Uterus (tissue), 4 donors: ENCODE data around the gene MRGPRF. TPM values are rescaled to one million over a fixed set of nuclear protein-coding genes. Genes with fewer than 3 reads are reported as not detected.

Source experiments
- DNase-seq, 2 donors: peaks; one replicate each; pipeline ENCODE4 v3.0.0-alpha.2; 2019 to 2020
- H3K27ac ChIP-seq, 2 donors: fragments of 200-600 bp; sonication (generic); 1 replicate in 1 of 2; 2 replicates in 1 of 2; pipeline ENCODE4 v1.5.1; 2016 to 2018
- H3K27me3 ChIP-seq, 2 donors: fragments of 200-600 bp; sonication (generic); one replicate each; pipeline ENCODE4 v1.5.1; 2018 to 2019; ENCODE audit warnings: control low read depth in 1 of 2
- H3K36me3 ChIP-seq, 2 donors: fragments of 200-600 bp; sonication (generic); one replicate each; pipeline ENCODE4 v1.5.1; 2019; ENCODE audit warnings: control low read depth in 1 of 2
- H3K4me1 ChIP-seq, 2 donors: fragments of 200-600 bp; sonication (generic); one replicate each; pipeline ENCODE4 v1.5.1; 2018 to 2019; ENCODE audit warnings: control low read depth in 1 of 2
- H3K4me3 ChIP-seq, 2 donors: fragments of 200-600 bp; sonication (generic); 1 replicate in 1 of 2; 2 replicates in 1 of 2; pipeline ENCODE4 v1.5.1; 2018 to 2019; ENCODE audit warnings: mild to moderate bottlenecking in 1 of 2
- H3K9me3 ChIP-seq, 2 donors: fragments of 200-600 bp; sonication (generic); one replicate each; pipeline ENCODE4 v1.5.1; 2019; ENCODE audit warnings: control low read depth in 1 of 2
- POLR2A ChIP-seq, 2 donors: fragments of 450-650 bp; IDR thresholded peaks; one replicate each; pipeline ENCODE4 v1.6.1; 2016; ENCODE audit warnings: antibody characterized with exemption in 2 of 2, mild to moderate bottlenecking in 1 of 2, moderate library complexity in 1 of 2
- intact Hi-C: fragments of 100-400 bp; cut with DNase I; formaldehyde crosslinking; loops from one replicate; pipeline ENCODE4 v1.15.1; 2023; ENCODE audit warnings: low total_unique reads
- total RNA-seq, 4 donors: library from RNA; depleted of rRNA in 3 of 4; stranded (reverse); fragments of >200 nt in 3 of 4; gene quantifications; one replicate each; pipeline versions ENCODE4 v1.1.0 to v1.2.4, GENCODE V29; 2014 to 2023
- TF ChIP-seq, protein P1 (sequence below), 4 experiments: fragments of 200-600 bp in 2 of 4; fragments of 450-650 bp in 2 of 4; sonication (generic) in 2 of 4; IDR thresholded peaks; one replicate each; pipeline ENCODE4 v1.5.1; 2016 to 2019; ENCODE audit warnings: antibody characterized with exemption in 4 of 4, mild to moderate bottlenecking in 2 of 4, moderate library complexity in 1 of 4
- donor health status: DM: yes; HTN: yes; CAD: no.

The MRGPRF gene
- total RNA-seq, 4 donors from 2014 or later = 52.6 to 173 (median 75.0) TPM

- intact Hi-C loops = no loop called here
- Histone ChIP-seq H3K9me3 (no peaks in the 10 kb centered on the region), H3K4me3 (no peak overlapping the region), H3K36me3 (no peaks in the 10 kb centered on the region), H3K4me1 (peaks cover 20 to 42% of the 10 kb centered on the region in 2 donors), H3K27ac (peak overlapping the region; percentile 84 to 99), H3K27me3 (no peaks in the 10 kb centered on the region)
- peak in 1 of 2 donors; percentile 14 for DNase-seq
- no peak for TF ChIP-seq POLR2A (IDR thresholded peaks at IDR 0.05)
- TF ChIP-seq, protein P1, sequence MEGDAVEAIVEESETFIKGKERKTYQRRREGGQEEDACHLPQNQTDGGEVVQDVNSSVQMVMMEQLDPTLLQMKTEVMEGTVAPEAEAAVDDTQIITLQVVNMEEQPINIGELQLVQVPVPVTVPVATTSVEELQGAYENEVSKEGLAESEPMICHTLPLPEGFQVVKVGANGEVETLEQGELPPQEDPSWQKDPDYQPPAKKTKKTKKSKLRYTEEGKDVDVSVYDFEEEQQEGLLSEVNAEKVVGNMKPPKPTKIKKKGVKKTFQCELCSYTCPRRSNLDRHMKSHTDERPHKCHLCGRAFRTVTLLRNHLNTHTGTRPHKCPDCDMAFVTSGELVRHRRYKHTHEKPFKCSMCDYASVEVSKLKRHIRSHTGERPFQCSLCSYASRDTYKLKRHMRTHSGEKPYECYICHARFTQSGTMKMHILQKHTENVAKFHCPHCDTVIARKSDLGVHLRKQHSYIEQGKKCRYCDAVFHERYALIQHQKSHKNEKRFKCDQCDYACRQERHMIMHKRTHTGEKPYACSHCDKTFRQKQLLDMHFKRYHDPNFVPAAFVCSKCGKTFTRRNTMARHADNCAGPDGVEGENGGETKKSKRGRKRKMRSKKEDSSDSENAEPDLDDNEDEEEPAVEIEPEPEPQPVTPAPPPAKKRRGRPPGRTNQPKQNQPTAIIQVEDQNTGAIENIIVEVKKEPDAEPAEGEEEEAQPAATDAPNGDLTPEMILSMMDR (IDR thresholded peaks at IDR 0.05) = no peak
Measured at GRCh38 chr11:69003301-69003865, 9.7 kb downstream of the MRGPRF start.

DNA sequence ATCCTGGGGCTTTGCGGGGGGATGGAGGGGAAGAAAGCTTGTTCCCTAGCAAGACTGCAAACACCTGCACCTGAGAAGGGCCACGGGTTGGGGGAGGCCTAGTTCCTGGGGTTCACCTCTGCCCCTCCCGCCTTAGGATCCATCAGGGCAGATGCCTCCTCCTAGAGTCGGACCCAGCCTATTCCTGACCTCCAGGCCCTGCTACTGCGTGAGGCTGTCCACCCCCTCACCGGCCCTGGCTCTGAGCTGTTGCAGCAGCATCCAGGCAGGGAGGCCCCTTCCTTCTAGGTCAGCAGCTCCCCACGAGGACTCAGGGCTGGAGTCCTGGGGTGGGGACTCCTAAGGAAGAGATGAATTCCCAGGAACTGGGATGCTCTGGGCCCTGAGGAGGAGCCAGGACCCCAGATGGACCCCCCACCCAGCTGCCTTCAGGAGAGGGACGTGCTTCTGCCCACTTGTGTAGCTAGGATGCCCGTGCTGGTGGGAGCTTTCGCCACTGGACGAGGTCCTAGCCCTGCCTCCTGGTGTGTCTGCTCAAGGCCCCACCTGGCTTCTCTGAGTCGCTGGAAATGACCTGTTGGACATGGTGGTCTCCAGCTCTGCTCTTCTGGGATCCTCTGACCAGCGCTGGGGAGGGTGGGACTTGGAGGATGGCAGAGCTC, 10.3 kb downstream of the MRGPRF start:
- Histone ChIP-seq H3K27ac (peak overlapping the region; percentile 84 to 99), H3K4me1 (peaks cover 20 to 38% of the 10 kb centered on the region in 2 donors), H3K9me3 (no peaks in the 10 kb centered on the region), H3K27me3 (no peaks in the 10 kb centered on the region), H3K36me3 (no peaks in the 10 kb centered on the region), H3K4me3 (no peak overlapping the region)
- peak; percentile 32 for DNase-seq
- peak in 1 of 2 donors; percentile 23 for TF ChIP-seq POLR2A (IDR thresholded peaks at IDR 0.05)
- TF ChIP-seq, protein P1 (IDR thresholded peaks at IDR 0.05) = no peak
- intact Hi-C loops = no loop called here

- no peaks in the 10 kb centered on the region for H3K9me3 ChIP-seq
- H3K27ac ChIP-seq = peak overlapping the region; percentile 84 to 99
- DNase-seq = peak in 1 of 2 donors; percentile 58
- intact Hi-C loops = no loop called here
- no peaks in the 10 kb centered on the region for H3K36me3 ChIP-seq
- peaks cover 20 to 32% of the 10 kb centered on the region in 2 donors for H3K4me1 ChIP-seq
- no peaks in the 10 kb centered on the region for H3K27me3 ChIP-seq
- H3K4me3 ChIP-seq = no peak overlapping the region
- no peak for TF ChIP-seq POLR2A (IDR thresholded peaks at IDR 0.05)
- TF ChIP-seq, protein P1 (IDR thresholded peaks at IDR 0.05) = no peak
Measured at GRCh38 chr11:69002110-69002569, 10.9 kb downstream of the MRGPRF start.

GRCh38 chr11:69001243-69002081, 11.6 kb downstream of the MRGPRF start:
- Histone ChIP-seq H3K4me1 (peaks cover 20 to 32% of the 10 kb centered on the region in 2 donors), H3K36me3 (no peaks in the 10 kb centered on the region), H3K27ac (peak overlapping the region; percentile 84 to 99), H3K9me3 (no peaks in the 10 kb centered on the region), H3K27me3 (no peaks in the 10 kb centered on the region), H3K4me3 (no peak overlapping the region)
- peak; percentile 41 to 57 for DNase-seq
- TF ChIP-seq, protein P1 (IDR thresholded peaks at IDR 0.05) = no peak
- no peak for TF ChIP-seq POLR2A (IDR thresholded peaks at IDR 0.05)
- intact Hi-C loops = loop anchor here (2.0 kb wide), 1 partner anchor 99 kb away; the partner anchor contains the start of genes IGHMBP2 and MRPL21
